Measurements from ENCODE around the gene MYRF. TPM values are rescaled to one million over a fixed set of nuclear protein-coding genes. Genes with fewer than 3 reads are reported as not detected.

Gene MYRF
- under 1 TPM; 0.25 to 0.57 TPM for total RNA-seq

DNA sequence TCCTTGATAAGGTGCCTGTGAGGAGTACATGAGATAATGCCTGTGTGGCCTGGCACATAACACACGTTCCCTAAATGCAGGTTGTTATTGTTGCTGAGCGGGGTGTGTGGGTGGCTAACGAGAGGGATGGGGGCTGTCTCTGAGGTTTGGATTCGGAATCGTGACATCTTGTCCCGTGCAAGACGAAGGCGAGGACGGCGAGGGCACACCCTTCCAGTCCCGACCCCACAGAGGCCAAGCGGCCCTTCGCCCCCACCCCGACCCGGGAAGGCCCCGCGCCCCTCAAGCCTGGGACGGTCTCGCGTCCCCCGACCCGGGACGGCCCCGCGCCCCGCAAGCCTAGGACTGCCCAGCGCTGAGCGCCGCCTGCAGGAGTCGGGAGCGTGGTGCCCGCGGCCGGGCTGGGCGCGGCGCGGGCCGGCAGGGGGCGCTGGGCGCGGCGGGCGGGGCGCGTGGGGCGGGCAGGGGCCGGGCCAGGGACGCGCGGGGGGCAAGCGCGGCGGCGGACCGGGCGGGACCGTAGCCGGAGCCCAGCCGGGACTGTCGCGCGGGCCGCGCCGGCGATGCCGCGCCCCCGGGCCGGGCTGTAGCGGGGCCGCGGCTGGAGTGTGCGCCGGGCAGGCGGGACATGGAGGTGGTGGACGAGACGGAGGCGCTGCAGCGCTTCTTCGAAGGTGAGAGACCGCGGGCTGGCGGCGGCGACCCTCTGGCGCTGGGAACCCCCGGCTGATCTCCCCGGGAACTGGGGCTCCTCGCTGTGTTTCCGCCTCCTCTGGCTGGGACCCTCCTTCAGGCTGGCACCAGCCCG is at the start of gene MYRF:
MYRF (plus strand) TSS at position 520 of the 808 bp plus-strand sequence; CDS start at position 629, 109 bp downstream.
- peak; percentile 87 for ATAC-seq
- Mint-ChIP-seq H3K27ac (no peak within 1 kb of the TSS), H3K4me3 (peak within 1 kb of the TSS; percentile 55), H3K4me1 (peaks cover 9% of the 10 kb centered on the region), H3K27me3 (peaks cover 28% of the 10 kb centered on the region), H3K9me3 (ENCODE audit: low read depth) (no peaks in the 10 kb centered on the region), H3K36me3 (ENCODE audit: low read depth) (no peaks in the 10 kb centered on the region)
- CTCF ChIA-PET, result interaction anchor here (0.7 kb wide), 1 partner anchor 1785 kb away, joined by 4 read pairs; the partner anchor contains the start of gene PLAAT4
- peak; percentile 76 for DNase-seq
- POLR2A ChIA-PET, result no interaction called here
- intact Hi-C loops (cut with DNase I, micrococcal nuclease), result loop anchor here (1.0 to 5.0 kb wide), 4 partner anchors 24 to 356 kb away; no protein-coding TSS in a partner anchor

DNA sequence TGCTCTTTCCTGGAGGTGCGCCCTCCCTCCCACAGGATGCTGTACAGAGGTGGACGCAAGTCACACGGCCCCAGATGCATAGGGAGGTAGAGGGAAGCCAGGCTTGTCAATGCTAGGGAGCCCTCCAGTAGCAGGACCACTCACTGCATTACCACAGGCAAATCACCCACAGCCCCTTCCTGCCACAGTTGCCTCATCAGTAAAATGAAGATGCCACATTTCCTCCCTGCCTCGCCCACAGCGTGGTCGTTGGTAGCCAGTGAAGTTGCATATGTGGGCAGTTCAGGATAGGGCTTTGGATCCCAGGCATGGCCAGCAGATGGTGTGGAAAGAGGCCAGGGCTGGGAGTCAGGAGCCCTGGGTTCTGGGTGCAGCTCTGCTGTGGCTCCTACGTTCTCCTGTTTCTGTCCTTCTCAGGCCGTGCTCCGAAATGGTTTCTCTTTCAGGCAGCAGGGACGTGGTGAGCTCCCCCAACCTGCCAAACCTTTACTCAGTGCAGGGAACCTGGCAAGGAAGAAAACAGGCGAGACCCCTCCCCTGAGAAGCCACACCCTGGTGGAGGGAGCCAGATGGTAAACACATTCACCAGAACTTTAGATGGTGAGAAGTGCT is 49.6 kb upstream of the MYRF start:
- Mint-ChIP-seq H3K27me3 (no peaks in the 10 kb centered on the region), H3K9me3 (ENCODE audit: low read depth) (no peaks in the 10 kb centered on the region), H3K36me3 (ENCODE audit: low read depth) (no peaks in the 10 kb centered on the region), H3K4me1 (peaks cover 9% of the 10 kb centered on the region), H3K27ac (no peak overlapping the region), H3K4me3 (no peak overlapping the region)
- no peak for DNase-seq
- ChIA-PET CTCF (no interaction called here), POLR2A (no interaction called here)
- intact Hi-C loops (cut with DNase I, micrococcal nuclease), result no loop called here
- no peak for ATAC-seq

DNA sequence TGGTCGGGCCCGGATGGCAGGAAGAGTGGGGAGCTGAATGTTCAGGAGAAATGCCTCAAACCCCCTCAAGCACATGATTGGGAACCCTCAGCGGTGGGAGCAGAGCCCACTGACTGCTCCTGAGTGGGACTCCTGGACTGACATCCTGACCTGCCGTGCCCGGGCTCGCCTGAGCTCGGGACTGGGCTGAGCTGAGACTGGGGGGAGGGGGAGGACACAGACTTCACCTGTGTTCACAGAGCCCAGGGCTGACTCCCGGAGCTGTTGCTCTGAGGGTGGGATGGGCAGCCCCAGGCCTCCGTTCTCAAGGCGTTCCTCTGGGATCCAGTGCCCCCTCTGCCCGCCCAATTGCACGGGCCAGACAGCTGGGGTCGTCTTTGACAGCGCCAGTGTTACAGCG is 47.6 kb upstream of the MYRF start:
- Mint-ChIP-seq H3K4me1 (no peaks in the 10 kb centered on the region), H3K4me3 (no peak overlapping the region), H3K27ac (no peak overlapping the region), H3K36me3 (ENCODE audit: low read depth) (no peaks in the 10 kb centered on the region), H3K27me3 (no peaks in the 10 kb centered on the region), H3K9me3 (ENCODE audit: low read depth) (no peaks in the 10 kb centered on the region)
- DNase-seq (no peak), ATAC-seq (no peak)
- POLR2A ChIA-PET, result no interaction called here
- CTCF ChIA-PET, result interaction anchor here (0.6 to 0.8 kb wide), 2 partner anchors 122 to 247 kb away, joined by 3 to 5 read pairs; no protein-coding TSS in a partner anchor
- intact Hi-C loops (cut with DNase I, micrococcal nuclease), result no loop called here

DNA sequence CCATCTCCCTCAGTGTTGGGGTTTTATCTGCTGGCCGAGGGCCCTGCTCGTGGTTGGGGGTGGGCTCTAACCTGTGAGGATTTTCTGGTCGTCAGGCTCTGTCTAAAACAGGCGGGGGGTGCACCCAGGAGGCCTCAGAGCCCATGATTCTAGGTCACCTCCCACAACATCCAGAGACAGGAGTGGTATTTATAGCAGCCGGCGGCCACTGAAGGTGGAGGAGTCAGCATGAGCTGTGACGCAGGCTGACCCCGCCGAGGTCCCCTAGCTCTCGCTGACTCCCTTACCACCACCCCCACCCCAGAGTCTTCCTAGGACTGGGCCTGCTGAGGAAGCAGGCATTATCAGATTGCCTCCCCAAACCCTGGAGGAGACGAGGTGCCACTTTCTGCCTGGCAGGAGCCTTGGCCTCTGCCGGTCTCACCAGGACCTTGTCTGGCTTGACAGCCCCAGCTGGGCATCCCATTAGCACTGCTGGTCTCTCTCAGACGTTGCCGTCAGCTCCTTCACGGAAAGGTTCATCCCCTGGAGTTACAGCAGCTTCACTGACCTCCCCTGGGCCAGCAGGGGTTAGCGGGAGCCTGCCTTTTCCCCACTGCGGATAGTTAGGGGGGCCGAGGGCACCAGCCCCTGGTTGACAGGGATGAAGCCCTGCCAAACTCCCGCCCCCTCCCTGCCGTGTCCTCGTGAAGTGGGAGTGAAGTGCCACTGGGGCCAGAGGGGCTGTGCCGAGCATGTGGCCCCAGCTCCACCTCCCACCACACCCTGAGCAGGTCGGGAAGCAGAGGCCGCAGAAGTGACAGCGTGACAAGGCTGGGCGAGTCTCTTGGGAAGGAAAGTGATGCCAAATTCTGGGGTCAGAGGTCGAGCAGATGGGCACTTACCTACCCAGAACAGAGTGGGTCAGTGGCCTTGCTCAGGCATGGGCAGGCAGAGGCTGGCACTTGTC is 45.7 kb upstream of the MYRF start:
- H3K36me3 Mint-ChIP-seq (ENCODE audit: low read depth), result no peaks in the 10 kb centered on the region
- no peak overlapping the region for H3K4me3 Mint-ChIP-seq
- no peaks in the 10 kb centered on the region for H3K9me3 Mint-ChIP-seq (ENCODE audit: low read depth)
- H3K27me3 Mint-ChIP-seq, result no peaks in the 10 kb centered on the region
- CTCF ChIA-PET, result no interaction called here
- POLR2A ChIA-PET, result no interaction called here
- no peak for DNase-seq
- ATAC-seq, result no peak
- no peak overlapping the region for H3K27ac Mint-ChIP-seq
- no peaks in the 10 kb centered on the region for H3K4me1 Mint-ChIP-seq
- intact Hi-C loops (cut with DNase I, micrococcal nuclease), result no loop called here

DNA sequence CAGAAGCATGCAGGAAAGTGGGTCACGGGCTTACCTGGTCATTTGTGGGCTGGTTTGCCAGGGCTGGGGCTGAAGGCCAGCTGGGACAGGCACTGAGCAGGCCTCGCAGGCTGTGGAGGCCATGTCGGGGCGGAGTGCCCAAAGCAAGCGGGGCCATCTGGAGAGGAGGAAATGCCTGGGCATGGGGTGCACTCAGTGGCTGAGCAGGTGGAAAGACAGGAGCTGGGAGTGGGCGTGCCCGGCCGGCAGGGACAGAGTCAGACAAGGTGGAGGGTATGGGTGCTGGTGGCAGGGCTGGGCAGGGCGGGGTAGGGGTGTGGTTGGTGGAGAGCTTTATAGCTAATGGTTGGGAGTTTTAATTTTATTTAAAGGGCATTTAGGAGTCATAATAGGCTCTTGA is 44.9 kb upstream of the MYRF start:
- H3K27me3 Mint-ChIP-seq, result no peaks in the 10 kb centered on the region
- POLR2A ChIA-PET, result no interaction called here
- H3K4me1 Mint-ChIP-seq, result no peaks in the 10 kb centered on the region
- DNase-seq, result no peak
- H3K36me3 Mint-ChIP-seq (ENCODE audit: low read depth), result no peaks in the 10 kb centered on the region
- H3K27ac Mint-ChIP-seq, result no peak overlapping the region
- ATAC-seq, result no peak
- CTCF ChIA-PET, result no interaction called here
- intact Hi-C loops (cut with DNase I, micrococcal nuclease), result no loop called here
- H3K9me3 Mint-ChIP-seq (ENCODE audit: low read depth), result no peaks in the 10 kb centered on the region
- H3K4me3 Mint-ChIP-seq, result no peak overlapping the region

DNA sequence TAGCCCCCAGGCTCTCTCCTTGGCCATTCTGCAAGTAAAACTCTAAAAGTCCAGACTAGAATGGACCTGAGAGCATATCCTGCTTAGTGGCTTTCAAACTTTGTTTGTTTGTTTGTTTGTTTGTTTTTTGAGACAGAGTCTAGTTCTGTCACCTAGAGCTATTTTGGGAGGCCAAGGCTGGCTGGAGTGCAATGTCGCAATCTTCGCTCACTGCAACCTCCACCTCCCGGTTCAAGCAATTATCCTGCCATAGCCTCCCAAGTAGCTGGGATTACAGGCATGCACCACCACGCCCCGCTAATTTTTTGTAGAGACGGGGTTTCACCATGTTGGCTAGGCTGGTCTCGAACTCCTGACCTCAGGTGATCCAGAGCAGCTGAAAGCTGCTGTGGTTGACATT is 43.3 kb upstream of the MYRF start:
- Mint-ChIP-seq H3K9me3 (ENCODE audit: low read depth) (no peaks in the 10 kb centered on the region), H3K4me1 (no peaks in the 10 kb centered on the region), H3K36me3 (ENCODE audit: low read depth) (no peaks in the 10 kb centered on the region), H3K4me3 (no peak overlapping the region), H3K27me3 (no peaks in the 10 kb centered on the region), H3K27ac (no peak overlapping the region)
- DNase-seq, result no peak
- ATAC-seq, result no peak
- ChIA-PET POLR2A (no interaction called here), CTCF (interaction anchor here (1.1 to 1.4 kb wide), 3 partner anchors 24 to 70 kb away, joined by 4 read pairs; no protein-coding TSS in a partner anchor)
- intact Hi-C loops (cut with DNase I, micrococcal nuclease), result no loop called here

DNA sequence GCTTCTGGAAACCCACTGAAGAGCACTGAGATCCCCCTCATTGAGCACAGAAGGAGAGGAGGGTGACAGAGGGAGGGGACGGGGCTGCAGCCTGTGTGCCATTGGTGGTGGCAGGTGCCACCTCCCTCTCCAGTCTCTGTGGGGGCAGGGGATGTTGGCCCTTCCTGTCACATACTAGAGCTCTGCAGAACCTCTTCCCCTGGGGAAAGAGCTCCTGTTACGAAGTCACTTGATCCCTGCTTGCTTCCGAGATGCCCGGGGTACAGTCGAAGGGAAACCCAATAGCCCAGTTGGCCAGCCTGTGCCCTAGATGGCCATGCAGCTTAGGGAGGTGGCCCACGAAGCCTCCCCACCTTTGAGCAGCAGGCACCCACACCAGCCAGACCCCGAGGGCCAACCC is 42.9 kb upstream of the MYRF start:
- no peak for DNase-seq

DNA sequence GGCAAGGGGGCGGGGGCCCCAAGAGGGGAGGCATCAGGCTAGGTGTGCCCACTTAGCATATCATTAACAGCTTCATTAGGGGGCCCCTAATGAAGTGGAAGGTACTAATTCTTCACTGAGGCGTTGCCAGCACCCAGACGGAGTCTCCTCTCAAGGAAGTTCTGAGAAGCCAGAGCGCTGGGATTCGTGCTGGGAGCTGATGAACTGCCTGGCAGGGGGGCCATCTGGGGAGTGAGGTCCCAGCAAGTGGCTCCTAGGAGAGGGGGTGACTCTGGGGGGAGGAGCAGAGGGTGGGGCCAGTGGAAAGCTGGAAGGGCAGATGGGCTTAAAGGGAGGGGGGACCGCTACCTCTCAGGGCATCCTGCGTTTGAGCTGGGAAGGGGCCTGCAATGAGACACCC is 42.4 kb upstream of the MYRF start:
- Mint-ChIP-seq H3K27ac (no peak overlapping the region), H3K4me3 (no peak overlapping the region), H3K9me3 (ENCODE audit: low read depth) (no peaks in the 10 kb centered on the region), H3K4me1 (no peaks in the 10 kb centered on the region), H3K36me3 (ENCODE audit: low read depth) (no peaks in the 10 kb centered on the region), H3K27me3 (no peaks in the 10 kb centered on the region)
- ATAC-seq, result no peak
- no peak for DNase-seq
- intact Hi-C loops (cut with DNase I, micrococcal nuclease), result no loop called here
- ChIA-PET CTCF (interaction anchor here (1.4 kb wide), 1 partner anchor 71 kb away, joined by 4 read pairs; no protein-coding TSS in a partner anchor), POLR2A (no interaction called here)

More for the DNA sequence above, 42.9 kb upstream of the MYRF start:
- no peak for ATAC-seq
- Mint-ChIP-seq H3K36me3 (ENCODE audit: low read depth) (no peaks in the 10 kb centered on the region), H3K9me3 (ENCODE audit: low read depth) (no peaks in the 10 kb centered on the region), H3K4me1 (no peaks in the 10 kb centered on the region), H3K4me3 (no peak overlapping the region), H3K27me3 (no peaks in the 10 kb centered on the region), H3K27ac (no peak overlapping the region)
- intact Hi-C loops (cut with DNase I, micrococcal nuclease), result no loop called here
- ChIA-PET CTCF (interaction anchor here (1.1 to 1.4 kb wide), 2 partner anchors 24 to 71 kb away, joined by 4 read pairs; no protein-coding TSS in a partner anchor), POLR2A (no interaction called here)

DNA sequence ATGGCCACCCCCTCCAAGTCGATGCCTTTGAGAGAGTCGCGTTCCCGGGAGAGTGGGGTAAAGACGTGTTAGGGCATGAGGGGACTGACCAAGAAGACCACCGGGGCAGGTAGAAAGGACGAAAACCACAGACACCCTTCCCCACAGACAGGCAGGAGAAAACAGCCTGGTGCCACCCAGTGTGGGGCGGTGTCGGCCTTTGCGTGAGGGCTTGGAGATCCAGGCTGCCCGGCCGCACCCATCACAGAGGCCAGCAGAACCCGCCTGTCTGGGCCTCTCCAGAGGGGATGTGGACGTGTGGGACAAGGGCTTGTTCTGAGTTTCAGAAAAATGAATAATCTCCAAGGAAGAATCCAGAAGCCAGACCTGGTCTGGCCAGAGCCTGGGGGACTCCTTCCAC is 41.4 kb upstream of the MYRF start:
- intact Hi-C loops (cut with DNase I, micrococcal nuclease), result no loop called here
- Mint-ChIP-seq H3K36me3 (ENCODE audit: low read depth) (no peaks in the 10 kb centered on the region), H3K4me1 (no peaks in the 10 kb centered on the region), H3K27ac (no peak overlapping the region), H3K4me3 (no peak overlapping the region), H3K27me3 (no peaks in the 10 kb centered on the region), H3K9me3 (ENCODE audit: low read depth) (no peaks in the 10 kb centered on the region)
- DNase-seq, result no peak
- CTCF ChIA-PET, result no interaction called here
- POLR2A ChIA-PET, result no interaction called here
- no peak for ATAC-seq

DNA sequence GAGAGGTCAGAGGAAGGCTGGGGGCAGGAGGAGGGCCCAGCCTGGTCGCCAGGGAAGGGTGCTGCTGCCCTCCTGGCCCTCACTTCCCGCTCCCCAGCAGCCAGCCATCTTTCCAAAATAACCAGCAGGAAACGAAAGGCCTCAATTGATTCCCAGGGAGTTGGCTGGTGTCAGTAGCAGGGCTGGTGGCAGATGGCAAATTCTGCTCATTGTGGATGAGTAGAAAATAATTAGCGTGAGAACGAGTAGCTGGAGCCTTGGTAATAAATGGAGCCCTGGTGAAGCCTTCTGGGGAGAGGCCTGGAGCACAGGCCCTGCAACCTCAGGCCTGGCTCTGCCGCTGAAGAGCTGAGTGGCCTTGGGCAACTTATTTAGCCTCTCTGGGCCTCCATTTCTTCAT is 40.9 kb upstream of the MYRF start:
- intact Hi-C loops (cut with DNase I, micrococcal nuclease), result no loop called here
- Mint-ChIP-seq H3K4me3 (no peak overlapping the region), H3K36me3 (ENCODE audit: low read depth) (no peaks in the 10 kb centered on the region), H3K27ac (no peak overlapping the region), H3K27me3 (no peaks in the 10 kb centered on the region), H3K4me1 (no peaks in the 10 kb centered on the region), H3K9me3 (ENCODE audit: low read depth) (no peaks in the 10 kb centered on the region)
- no peak for DNase-seq
- ATAC-seq, result no peak
- POLR2A ChIA-PET, result no interaction called here
- CTCF ChIA-PET, result no interaction called here

DNA sequence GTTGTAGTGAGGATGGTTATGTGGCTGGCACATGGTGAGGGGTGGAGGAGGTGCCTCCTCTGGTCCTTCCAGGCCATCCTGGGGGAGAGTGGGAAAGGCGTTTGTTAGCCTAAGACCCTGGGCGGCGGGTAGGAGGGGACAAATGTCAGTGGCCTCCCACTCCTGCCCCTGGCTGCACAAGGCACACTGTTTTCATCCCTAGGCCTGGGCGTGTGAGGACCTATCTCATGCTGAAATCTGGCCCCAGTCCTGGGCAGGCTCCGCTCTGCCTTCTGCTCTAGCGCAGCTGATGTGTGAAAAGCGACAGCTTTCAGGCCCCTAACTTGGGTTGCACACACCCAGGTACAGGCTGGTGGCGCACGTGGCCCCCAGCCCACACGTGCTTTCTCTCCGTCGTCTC is 40.1 kb upstream of the MYRF start:
- CTCF ChIA-PET, result interaction anchor here (1.5 kb wide), 1 partner anchor 21 kb away, joined by 8 read pairs; no protein-coding TSS in a partner anchor
- Mint-ChIP-seq H3K4me1 (no peaks in the 10 kb centered on the region), H3K9me3 (ENCODE audit: low read depth) (no peaks in the 10 kb centered on the region), H3K36me3 (ENCODE audit: low read depth) (no peaks in the 10 kb centered on the region), H3K27me3 (no peaks in the 10 kb centered on the region), H3K27ac (no peak overlapping the region), H3K4me3 (no peak overlapping the region)
- ATAC-seq (no peak), DNase-seq (no peak)
- POLR2A ChIA-PET, result no interaction called here
- intact Hi-C loops (cut with DNase I, micrococcal nuclease), result no loop called here

All from activated CD4-positive, alpha-beta T cell treated with anti-CD3 and anti-CD28 coated beads for 36 hours (primary cell).